Measurements from ENCODE around the gene OSBPL6.

Gene OSBPL6

DNA sequence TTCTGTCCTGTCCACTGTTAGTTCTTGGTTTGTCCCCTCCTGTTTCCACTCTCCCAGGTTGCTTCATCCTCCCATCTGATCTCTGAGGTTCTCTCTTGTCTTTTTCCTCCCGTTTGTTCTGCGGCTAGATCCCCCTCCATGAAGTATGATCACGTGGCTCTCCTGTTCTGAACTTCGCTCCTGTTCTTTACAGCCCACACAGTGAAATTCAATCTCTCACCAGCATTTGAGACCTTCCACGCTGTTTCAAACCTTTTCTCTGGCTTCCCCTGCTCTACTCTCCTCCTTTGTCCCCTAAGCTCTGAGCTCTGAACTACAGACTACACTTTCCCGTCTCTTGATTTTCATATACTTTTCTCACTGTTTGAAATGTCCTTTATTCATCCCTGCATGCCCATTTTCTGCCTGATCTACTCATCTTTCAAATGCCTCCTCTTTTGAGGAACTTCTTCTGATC, 83.5 kb downstream of the OSBPL6 start:
- no peak for DNase-seq

DNA sequence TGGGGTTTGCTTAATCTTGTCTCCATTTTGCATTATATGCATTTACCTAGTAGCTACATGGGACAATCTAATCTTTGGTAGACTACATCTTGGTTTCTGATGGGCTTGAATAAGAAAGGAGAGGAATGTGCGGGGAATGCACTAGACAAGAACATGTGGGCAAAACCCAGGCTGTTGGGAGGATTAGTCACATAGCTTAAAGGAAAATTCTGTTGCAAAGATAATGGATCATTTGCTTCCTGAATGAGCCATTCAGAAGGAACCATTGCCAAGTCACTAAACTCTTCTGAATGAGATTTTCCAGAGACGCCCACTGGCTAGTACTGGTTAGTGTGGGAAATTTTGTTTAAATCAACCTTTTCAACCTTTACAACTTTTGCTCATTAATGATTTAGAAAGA, 84.8 kb downstream of the OSBPL6 start:
- DNase-seq: no peak

DNA sequence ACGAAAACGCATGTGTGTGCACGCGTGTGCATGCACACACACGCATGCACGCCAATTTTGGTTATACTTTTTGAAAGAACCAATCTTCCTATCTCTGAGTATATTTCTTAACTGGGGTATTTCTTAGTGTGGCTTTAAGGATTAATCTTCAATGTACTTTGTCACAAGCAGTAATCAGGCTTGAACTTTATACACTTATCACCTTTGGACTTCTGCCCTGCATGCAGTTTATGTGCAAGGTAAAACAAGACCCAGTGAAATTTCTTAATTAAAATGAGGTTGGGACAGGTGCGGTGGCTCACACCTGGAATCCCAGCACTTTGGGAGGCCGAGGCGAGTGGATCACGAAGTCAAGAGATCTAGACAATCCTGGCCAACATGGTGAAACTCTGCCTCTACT, 85.3 kb downstream of the OSBPL6 start:
- no peak for DNase-seq

DNA sequence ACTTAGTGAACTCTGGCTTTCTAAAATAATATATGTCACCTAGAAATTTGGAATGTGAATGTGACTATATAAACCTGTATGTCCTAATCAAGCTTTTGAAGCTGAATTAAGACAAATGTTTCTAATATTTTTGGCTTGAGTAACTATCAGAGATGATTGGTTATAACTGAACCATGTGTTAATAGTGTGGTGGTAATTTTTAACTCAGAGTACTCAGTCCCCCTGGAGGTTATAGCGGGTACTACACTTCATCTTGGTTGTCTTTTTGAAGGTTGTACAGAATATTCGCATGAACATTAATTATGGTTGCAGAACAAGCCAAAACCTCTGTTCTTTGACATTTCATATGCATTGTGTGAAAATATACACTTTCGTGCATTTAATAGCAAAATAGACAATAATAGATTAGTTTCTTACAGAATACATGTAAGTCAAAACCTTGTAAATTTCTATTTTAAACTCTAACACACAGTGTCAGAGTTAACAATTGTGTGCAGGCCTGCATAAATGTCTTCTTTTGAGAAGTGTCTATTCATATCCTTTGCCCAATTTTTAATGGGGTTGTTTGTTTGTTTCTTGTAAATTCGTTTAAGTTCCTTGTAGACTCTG, 86.0 kb downstream of the OSBPL6 start:
- no peak for DNase-seq

DNA sequence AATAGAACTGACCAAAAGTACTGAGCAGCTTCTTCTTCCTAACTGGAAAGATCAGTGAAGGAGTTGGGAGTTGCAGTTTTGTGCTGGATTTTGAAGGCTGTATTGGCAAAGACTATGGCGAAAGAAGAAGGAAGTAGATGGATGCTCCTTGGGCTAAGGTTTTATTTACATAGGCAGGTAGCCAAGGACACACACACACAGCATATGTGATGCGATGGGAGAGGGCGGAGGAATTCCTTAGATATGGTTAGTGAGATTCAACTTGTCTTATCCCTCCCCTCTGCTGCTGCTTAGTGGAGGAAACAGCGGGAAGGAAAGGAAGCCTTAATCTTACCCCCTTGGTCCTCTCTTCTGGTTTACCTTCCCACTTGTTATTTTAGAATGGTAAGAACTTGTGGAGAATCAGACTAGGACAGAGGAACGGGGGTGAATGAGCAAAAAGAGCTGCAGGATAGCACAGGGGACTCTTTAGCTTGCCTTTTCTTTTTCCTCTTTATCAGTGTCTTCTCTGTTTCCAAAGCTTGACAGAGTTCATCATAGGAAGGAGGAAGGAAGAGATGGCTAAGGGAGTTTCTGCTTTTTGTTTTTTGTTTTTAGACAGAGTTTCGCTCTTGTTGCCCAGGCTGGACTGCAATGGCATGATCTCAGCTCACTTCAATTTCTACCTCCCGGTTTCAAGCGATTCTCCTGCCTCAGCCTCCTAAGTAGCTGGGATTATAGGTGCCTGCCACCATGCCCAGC, 87.9 kb downstream of the OSBPL6 start:
- no peak for DNase-seq

DNA sequence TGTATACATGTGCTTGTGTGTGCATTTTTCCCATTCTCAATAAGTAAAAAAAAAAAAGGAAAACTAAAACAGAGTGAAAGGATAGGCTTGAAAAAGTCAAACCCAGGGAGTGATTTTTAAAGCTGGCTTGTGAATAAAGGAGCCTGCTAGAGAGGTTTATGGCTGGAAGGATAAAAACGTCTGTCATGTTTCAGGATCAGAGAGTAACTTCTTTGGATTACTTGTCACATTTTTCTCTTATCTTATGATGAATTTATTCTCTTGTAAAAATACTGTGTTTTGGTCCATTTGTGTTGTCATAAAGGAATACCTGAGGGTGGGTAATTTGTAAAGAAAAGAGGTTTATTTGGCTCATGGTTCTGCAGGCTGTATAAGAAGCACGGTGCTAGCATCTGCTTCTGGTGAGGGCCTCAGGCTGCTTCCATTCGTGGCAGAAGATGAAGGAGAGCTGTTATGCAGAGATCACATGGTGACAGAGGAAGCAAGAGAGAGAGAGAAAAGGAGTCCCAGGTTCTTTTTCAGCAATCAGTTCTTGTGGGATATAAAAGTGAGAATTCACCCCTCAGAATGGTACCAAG, 89.1 kb downstream of the OSBPL6 start:
- DNase-seq: no peak

DNA sequence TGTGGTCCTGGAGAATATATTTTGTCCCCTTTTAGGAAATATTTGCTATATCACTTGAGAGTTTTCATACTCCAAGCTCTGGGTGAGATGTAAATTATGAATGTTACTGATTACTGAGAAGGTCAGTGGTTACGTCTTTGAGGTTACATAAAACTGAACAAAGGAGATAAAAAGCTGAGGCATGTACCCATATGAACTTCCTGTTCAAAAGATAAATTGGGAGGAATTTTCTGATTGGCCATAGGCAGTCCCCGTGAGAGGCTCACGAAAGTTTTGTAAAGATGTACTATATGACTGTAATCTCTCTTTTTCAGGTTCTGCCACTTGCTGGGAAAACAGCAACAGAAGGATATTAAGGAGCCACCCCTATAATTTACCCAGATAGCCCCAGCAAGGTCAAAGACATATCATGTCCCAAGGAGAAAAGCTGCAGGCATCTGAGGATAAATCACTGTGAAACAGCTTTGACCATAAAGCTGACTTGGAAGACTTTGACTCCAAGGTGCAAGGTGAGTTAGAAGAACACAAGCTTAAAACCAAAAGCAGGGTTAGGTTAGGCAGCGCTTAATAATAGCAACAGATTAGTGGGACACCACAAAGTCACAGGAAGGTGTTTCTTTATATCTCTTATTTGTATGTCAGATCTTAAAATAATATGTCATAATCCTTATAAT, 90.4 kb downstream of the OSBPL6 start:
- DNase-seq: no peak

DNA sequence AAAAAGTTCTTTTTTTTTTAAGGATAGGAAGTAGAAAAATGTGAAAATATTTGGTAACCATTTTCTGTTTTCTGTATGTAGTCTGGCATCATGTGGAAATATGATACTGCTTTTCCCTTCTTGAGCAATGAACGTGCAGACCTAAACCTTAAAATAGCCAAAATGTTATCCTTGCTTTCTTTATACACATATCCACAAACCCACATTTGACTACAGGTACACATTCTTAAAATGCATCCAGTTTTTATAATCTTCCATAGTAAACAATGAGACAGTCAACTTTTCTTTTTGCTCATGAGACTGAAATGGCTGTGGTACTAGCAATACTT, 90.9 kb downstream of the OSBPL6 start:
- no peak for DNase-seq

DNA sequence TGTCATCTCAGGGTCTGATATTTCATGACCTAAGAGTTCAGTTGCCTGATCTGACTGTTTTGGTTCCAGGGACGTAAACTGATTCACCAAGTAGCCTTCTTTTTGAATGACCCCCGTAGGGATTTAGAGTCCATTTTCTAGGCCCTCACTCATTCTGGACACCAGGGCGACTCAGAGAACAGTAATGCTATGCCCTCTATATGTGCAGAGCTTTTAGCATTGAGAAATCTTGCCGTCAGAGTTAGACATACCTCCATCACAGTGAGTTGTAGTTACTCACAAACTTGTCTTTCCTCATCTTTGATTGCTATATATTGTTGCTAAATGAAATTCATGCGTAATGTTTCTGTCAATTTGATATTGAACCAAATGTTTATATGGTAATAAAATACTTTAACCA, 92.3 kb downstream of the OSBPL6 start:
- no peak for DNase-seq

DNA sequence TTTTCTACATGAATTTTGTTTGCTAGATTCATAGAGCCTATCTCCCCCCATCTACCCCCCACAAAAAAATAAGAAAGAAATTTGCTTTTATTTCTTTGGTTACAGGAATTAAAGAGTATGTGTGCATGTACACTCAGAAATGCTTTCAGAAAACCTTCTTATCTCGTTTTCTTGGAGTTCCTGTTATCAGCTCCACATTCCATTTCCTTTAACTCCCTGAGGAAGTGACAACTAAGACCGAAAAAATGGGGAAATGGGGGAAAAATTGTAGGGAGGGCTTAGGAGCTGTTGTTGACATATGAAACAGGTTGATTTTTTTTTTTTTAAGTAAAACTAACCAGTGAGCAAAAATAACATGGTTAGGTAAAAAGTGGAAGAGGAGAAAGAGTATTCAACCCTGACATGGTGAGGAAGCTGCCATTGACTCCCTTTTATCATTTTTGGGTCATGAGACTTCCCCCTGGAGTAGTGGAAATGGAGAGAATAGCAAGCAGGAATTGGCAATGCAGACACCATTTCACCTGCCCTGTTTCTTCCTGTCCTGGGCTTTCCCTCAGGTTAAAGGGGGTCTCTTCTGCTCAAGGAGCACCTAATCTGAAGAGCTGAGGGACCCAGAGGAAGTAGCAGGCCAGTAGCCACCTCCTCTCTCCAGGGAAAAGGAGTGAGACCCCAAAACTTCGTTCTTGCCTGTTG, 93.5 kb downstream of the OSBPL6 start:
- DNase-seq: no peak

DNA sequence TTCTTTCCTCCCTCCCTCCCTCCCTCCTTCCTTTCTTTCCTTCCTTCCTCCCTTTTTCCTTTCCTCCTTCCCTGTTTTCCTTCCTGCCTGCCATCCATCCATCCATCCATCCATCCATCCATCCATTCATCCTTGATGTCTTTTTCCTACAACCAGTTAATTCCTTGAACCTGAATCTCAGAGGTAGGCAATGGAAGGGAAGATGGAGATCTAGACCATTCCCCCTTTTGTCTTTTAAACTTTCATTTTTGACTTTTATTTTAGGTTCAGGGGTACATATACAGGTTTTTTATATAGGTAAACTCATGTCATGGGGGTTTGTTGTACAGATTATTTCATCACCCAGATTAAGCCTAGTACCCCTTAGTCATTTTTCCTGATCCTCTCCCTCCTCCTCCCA, 97.4 kb downstream of the OSBPL6 start:
- DNase-seq: no peak

DNA sequence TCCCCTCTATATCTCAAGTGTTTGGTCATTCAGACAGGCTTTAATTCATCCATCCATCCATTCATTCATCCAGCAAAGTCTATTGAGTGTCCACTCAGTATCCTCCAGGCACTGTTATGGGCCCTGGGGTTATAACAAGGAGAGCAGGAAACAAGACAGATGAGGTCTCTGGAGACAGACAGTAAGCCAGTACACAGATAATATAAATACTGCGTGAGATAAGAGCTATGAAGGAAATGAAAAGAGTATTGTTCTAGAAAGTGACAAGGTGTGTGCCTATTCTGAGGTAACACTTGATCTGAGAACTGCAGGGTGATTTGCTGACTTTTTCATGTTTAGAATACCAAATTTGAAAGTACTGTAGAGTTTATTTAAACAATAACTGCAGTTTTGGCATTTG, 98.3 kb downstream of the OSBPL6 start:
- no peak for DNase-seq

DNA sequence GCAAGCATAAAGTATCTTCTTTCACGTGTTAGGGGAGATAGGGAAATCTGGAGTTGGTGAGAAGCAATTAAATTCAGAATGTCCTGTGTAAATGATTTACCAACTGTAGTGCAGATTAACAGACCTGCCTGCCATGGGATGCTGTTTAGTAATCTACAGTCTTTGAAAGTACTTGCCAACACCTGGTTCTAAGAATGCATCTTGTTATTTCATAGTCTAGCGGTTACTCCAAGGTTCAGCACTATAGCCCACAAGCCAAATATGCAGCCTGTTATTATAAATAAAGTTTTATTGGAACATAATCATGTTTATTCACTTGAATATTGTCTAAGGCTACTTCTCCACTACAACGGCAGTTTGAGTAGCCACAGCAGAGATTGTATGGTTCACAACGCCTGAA, 100.8 kb downstream of the OSBPL6 start:
- no peak for DNase-seq

DNA sequence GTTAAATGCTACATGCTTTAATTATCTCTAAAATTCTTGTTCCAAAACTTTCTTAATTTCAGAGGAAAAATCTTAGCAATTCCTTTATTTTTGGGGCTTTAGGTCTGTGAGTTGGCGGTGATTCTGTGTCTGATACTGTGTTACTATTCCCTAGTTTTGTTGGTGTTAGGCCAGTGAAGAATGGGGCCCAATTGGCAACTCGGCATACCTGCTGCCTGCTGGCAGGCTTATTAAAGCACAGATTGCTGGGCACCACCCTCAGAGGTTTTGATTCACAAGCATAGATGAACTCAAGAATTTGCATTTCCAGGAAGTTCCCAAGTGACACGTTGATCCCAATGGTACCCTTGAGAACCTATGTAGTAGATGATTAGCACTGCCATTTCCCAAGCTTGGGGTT, 101.6 kb downstream of the OSBPL6 start:
- no peak for DNase-seq

DNA sequence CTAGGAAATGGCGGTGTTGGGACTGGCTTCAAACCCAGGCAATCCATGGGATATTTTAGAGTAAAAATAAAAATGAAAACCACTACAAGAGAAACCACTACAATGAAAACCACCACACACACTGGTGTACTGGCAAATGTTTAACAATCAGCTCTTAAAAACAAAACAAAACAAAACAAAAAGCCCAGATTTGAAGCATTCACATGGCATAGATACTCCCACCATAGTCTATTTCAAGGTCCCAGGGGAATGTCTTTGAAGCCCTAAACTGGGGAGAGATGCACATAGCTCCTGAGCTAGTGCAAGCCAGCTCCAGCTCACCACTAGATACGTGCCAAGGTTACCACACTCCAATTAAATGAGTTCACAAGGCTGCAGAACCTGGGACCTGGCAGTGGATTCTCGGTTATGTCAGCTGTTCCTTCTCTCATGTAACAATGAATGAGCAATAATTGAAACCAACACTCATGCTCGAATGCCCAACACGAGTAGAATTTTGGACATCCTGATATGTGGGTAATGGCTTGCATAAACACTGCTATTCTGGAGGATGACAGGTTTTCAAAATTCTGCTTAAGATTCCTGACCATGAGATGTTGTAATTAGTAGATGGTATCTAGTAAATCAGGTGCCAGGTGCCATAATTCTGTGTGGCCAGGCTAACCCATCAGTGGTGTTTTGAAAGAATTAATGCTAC, 102.2 kb downstream of the OSBPL6 start:
- no peak for DNase-seq

DNA sequence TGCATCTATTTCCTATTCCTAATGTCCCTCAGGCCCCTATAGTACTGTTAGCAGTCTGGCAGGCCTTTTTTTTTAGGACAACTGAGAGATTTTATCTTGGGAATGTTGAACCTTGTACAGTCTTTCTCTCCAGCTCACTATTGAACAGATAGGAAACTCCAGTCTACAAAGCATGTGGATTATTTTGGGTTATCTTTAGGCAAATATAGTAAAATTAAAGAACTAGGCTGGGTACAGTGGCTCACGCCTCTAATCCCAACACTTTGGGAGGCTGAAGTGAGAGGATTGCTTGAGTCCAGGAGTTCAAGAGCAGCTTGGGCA, 102.7 kb downstream of the OSBPL6 start:
- DNase-seq: no peak

DNA sequence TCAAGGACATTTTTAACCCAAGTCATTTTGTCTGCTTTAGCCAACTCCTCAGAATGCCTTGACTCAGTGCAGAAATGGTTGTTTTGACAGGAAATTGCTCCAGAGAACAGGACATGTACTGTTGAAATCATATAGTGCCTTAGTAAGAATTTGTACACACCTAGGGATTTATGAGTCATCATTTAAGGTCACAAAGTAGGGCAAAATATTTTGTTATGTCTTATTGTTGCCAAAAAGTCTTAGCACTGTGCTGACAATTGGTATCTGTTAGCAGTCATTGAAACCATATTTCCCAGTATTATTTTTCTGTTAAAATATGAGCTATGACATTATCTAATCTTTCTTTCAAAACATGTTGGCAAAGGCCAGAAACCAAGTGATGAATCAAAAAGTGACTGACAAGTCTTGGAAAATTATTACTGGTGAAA, 104.5 kb downstream of the OSBPL6 start:
- DNase-seq: no peak

DNA sequence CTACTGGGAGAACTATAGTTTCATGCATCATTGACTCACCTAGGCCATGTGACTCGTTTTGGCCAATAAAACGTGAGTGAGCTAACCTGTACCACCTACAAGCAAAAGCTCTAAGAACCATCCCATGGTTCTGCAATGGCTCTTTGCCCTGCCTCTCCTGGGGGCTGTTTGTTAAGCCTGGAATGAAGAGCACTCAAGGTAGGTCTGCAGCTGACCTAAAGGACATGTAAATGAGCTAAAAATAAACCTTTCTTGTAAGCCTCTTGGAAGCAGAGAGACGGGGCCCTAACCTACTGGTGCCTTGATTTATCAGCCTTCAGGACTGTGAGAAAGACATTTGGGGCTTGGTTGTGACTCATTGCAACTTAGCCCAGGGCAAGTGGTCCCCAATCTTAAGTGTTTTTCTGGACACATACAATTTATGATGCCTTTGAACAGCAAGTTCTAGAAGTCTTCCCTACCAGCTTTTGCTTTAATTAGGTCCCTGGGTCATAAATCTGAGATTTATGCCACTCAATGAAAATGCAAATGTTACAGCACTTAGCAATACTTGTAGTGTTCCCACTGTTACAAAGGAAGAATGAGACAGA, 107.4 kb downstream of the OSBPL6 start:
- no peak for DNase-seq

DNA sequence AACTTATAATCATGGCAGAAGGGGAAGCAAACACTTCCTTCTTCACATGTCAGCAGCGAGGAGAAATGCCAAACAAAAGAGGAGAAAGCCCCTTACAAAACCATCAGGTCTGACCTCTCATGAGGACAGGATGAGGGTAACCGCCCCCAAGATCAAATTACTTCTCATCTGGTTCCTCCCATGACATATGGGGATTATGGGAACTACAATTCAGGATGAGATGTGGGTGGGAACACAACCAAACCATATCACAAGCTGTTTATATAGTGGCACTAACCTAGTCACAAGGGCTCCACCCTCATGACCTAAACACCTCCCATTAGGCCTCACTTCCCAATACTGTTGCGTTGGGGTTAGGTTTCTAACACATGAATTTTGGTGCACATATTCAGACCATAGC, 110.0 kb downstream of the OSBPL6 start:
- DNase-seq: no peak

DNA sequence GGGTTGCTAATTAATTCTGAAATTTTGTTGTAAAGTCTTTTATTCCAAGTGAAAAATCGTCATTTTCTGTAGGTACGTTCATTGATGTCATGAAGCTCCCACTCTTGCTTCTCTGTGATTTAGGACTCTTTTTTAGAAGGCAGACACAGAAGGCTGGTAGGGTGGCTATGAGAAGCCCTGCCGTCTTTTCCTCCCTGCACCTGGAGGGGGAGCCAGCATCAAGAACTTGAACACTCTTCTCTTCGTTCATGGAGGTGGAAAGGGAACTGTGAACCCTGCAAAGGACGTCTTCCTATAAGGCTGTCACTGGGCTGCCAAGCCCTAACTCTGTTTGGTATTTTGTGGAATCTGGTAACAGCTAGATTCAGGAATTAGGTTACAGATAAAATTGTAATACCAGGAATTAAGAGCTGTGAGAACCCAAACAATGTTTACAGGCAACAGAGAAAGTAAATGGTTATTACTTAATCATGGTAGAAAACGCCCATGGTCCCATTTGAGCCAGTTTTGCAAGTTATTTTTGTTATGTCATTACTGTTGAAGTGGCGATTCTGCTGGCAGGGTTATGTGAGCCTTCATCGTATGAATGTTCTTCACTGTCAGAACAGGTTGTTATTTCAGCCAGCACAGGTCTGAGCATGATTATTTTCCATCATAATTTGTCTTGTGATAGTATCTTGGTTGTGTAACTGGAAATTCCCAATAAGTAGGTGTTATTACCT, 112.2 kb downstream of the OSBPL6 start:
- DNase-seq: peak; percentile 5

DNA sequence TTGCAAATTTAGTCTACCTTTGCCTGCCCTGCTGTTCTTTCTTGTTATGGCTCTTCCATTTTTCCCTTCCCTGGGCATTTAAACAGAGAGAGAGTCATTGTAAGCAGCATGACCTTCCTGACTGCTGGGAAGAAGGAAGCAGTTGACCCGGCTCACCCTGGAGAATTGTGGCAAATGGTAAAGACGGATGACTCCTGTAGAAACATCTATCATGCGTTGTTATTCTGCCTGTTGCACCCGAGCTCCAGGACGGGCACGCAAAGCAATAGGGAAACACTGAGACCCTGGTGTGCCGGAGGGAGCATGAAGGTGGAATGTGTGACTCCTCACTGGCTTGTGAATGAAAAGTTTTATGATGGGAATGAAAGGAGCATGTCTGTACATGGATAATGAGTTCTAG, 113.3 kb downstream of the OSBPL6 start:
- DNase-seq: no peak

DNA sequence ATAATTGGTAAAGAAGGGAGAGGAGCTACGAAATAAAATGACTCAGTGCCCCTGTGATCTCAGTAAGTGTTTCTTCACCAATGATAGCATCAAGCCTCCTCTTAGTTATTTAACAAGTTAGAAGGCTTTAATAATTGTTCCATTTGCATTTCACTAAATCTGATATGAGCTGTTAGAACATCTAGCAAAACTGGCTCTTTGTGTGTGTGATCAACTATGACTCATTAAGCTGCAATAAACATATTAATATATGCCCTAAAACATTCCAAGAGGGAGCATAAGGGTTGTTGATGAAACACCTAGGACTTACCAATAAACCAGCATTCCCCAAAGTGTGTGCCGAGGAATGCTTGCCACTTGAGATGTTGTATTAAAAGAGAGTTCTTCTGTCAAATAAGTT, 115.2 kb downstream of the OSBPL6 start:
- DNase-seq: no peak
